DMS 273 treated with DMSO at 0.1 percent for 48 hours (cell line): Measurements from ENCODE around the gene EVA1C.
"Not testable (repeated sequence)": the region's sequence is repeated elsewhere in the genome, so short reads cannot be mapped to it uniquely, and the experiment has no call there.

Experiments
- DNase-seq: peaks from one replicate; lab custom pipeline; 2025; lab: John Stamatoyannopoulos, UW

EVA1C gene

GRCh38 chr21:32462564-32462963 lies 50.1 kb downstream of the EVA1C start:
- not testable (repeated sequence) for DNase-seq

GRCh38 chr21:32463367-32463766 lies 50.9 kb downstream of the EVA1C start:
- DNase-seq: no peak

GRCh38 chr21:32463889-32464300 lies 51.4 kb downstream of the EVA1C start:
- DNase-seq: no peak

GRCh38 chr21:32467291-32467690 lies 54.8 kb downstream of the EVA1C start:
- DNase-seq: no peak

DNA sequence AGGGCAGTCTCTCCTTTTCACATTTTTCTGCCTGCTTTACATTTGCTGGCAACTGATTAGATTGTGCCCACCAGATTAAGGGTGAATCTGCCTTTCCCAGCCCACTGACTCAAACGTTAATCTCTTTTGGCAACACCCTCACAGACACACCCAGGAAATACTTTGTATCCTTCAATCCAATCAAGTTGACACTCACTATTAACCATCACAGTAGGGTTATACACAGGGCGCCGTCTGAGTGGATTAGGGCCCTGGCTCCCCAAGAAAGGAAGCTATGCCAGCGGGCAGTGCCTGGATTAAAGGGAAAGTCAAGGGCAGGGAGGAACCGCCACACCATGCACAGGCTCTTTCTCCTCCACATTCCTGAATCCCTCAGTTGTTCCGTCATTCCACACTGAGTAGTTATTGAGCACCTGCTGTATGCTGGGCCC lies 56.2 kb downstream of the EVA1C start:
- no peak for DNase-seq

GRCh38 chr21:32469628-32470027 lies 57.1 kb downstream of the EVA1C start:
- DNase-seq: no peak

DNA sequence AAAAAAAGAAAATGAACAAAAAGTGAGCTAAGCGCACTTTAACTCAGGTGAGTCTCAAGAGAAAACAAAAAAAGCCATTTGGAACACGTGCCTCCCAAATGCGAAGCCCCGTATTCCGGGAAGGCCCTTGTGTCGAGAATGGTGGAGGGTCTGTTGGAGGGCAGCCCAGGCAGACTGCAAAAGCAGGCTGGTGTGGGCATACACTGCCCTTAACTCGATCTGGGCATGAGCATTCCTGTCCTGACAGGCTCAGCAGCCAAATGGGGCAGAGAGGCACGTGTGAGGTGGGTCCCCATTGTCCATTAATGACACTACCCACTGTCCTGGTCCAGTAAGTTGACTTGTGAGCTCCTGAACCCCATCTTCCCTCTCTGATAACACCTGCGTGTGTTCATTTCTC lies 57.7 kb downstream of the EVA1C start:
- no peak for DNase-seq

- DNase-seq: no peak
These were observed 60.6 kb downstream of the EVA1C start for GRCh38 chr21:32472890-32473765.

- no peak for DNase-seq
These were observed 61.9 kb downstream of the EVA1C start for GRCh38 chr21:32474179-32475059.

GRCh38 chr21:32475162-32475812 lies 62.8 kb downstream of the EVA1C start:
- DNase-seq: no peak

DNA sequence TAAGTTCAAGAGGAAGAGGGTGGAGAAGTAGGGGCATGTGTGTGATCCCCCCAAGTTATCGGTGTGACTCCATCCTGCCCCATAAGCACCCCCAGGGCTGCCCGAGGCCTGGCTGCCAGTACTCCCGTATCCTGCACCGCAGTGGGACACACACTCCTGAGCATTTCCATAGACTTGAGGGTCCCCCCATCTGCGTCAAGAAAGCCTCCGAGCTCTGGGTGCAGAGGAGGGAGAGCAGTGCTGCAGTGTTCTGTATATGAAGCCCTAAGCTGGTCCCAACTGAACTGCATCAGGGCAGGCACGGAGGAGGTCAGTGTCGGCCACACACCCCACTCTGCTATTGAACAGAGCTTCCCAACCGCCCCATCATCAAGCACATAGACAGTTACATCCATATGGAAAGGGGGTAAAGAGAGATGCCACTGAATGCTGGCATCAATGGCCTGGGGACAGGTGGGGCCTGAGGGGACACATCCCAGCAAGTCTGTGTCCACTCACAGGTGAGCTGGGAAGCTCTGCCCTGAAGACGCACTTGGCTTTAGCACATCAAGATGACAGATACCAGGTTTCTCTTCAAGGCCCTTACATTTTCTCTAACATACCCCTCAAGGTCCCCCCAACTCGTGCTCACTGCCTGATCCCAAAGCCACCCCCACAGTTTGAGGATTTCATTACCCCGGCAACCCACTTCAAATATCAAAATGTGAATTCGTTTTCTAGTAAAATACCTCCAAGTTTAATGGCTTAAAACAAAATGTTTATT lies 64.3 kb downstream of the EVA1C start:
- DNase-seq: no peak

- DNase-seq: no peak
These were observed 64.9 kb downstream of the EVA1C start for GRCh38 chr21:32477424-32477745.

- DNase-seq: no peak
These were observed 69.4 kb downstream of the EVA1C start for GRCh38 chr21:32481875-32482408.

DNA sequence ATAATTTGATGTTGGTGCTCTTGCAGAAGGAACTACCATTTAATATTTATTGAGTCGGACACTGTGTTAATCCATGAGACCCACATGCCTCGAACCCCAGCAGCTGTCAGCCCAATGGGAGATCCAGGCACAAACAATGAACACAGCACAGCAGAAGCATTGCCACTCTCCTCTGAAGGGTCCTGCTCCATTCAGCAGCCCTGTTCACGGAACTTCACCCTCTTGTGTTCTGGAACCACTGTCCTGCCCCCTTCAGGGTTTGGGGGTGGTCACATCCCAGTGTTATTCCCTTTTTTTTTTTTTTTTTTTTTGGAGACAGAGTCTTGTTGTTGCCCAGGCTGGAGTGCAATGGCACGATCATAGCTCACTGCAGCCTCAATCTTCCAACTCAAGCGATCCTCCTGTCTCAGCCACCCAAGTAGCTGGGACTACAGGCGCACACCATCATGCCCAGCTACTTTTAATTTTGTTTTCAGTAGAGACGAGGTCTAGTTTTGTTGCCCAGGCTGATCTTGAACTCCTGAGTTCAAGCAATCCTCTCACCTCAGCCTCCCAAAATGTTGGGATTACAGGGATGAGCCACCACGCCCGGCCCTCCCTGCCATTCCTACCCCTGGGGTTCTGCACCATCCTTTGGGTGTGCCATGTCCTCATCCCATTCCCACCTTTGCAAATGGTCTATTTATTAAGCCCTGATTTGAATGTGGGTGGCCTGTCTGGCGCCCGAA lies 70.2 kb downstream of the EVA1C start:
- no peak for DNase-seq

- no peak for DNase-seq
These were observed 70.7 kb downstream of the EVA1C start for GRCh38 chr21:32483293-32483595.

DNA sequence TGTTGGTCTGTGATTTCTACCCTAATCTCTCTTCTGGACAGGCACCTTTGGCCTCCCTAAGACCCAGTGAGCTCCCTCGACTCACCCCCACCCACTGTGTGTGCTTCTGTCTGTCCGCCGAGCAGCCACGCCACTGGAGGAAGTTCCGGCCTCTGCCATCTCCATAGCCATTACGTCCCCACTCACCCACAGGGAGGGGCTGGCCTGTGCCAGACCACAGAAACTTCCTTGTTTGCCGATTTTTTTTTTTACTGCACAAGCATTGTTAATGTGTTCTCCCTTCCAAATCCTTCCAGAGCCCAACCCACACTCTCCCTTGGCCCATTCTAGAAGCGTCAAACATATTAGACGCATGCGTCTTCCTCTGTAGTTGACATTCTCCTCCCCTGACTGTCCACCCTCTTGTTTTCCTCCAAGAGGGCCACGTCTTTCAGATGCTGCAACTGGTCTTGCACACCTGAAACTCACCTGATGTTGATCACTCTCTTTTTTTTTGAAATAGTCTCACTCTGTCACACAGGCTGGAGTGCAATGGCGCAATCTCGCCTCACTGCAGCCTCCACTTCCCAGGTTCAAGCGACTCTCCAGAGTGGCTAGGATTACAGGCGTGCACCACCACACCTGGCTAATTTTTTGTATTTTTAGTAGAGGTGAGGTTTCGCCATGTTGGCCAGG lies 72.3 kb downstream of the EVA1C start:
- DNase-seq: no peak

DNA sequence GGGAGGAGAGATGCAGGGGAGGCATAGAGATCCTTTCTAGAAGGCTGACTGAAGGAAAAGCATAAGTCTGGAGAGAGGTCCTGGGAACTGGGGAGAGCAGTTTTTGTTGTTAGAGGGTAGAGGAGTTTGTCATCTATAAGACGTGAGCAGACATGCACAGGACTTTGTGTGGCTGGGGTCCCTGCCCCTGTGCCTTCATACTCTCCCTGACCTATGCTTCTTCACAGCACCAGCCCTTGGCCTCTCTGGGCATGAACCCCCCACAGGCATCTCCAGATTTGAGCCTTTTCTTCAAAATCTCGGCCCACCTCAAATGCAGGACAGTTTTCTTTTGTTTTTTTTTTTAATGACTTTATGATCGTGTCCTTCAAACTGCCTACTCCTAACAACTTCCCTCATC lies 79.9 kb downstream of the EVA1C start:
- no peak for DNase-seq

DNA sequence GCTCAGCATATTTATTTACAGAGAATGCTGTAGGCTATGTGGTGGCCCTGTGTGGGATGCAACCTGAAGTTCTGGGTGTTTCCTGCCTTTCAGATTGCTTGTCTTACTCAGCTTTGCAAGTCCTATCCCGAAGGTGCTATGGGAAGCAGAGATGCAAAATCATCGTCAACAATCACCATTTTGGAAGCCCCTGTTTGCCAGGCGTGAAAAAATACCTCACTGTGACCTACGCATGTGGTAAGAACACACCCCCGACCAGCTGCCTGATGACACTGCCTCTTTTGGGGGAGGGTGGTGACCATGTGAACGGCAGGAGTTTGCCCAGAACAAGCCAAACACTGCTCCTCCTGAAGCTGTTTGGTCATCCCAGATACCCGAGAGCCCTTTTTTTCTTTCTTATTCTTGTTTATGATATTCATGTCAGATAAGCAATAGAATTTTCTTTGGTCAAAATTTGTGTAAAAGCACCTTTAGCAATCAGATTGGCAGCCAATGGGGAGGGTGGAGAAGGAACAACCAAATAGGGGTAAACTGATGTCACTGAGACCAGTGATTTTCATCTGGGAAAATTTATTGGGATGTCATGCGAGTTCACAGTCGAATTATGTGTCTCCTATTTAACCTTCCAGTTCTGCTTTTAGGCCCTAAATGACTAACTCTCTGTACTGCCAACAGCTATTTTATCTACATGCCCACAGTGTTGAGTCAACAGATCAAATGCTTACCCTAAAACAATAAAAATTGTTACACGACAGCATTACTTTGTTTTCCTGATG lies 82.6 kb downstream of the EVA1C start:
- no peak for DNase-seq

- DNase-seq: no peak
These were observed 84.1 kb downstream of the EVA1C start for GRCh38 chr21:32496568-32496967.
